Astrocyte of the cerebellum (primary cell): ENCODE measurements around the gene GRK2.

Experiments used
- DNase-seq: peaks from one replicate; pipeline ENCODE4 v3.0.0-alpha.2; 2011; ENCODE audit warnings: low read depth
- H3K4me3 ChIP-seq: 2 replicates; pipeline ENCODE4 v1.5.1; 2011; ENCODE audit warnings: mild to moderate bottlenecking, low read depth, low read length, moderate library complexity
- CTCF ChIP-seq: IDR thresholded peaks from 2 replicates; pipeline ENCODE4 v1.5.1; 2012; ENCODE audit warnings: low read length, low read depth, moderate library complexity, mild to moderate bottlenecking; ENCODE audit errors: missing control alignments
- in situ Hi-C: cut with HindIII; loops from 2 replicates; pipeline ENCODE4 v1.10.0; 2017; ENCODE audit warnings: low sequenced_read_pairs

Gene GRK2

DNA sequence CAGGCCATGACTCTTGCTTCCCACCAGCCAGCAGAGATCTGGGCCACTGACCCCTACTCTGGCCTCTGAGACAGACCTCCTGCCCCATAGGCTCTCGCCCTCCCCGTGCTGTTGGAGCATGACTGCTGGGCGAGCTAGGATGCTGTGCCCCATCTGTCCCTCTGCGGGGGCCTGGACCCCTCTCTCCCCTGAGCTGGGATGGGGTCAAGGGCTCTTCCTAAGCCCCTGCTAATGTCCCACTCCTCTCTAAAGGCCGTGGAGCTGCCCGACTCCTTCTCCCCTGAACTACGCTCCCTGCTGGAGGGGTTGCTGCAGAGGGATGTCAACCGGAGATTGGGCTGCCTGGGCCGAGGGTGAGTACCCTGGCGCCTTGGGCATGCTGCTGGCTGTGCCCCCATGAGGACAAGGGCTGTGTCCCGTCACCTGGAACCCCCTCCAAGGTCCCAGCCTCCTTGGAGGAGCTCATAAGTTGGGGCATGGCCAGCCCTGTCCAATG is 16.7 kb downstream of the GRK2 start:
- TF ChIP-seq CTCF, result no peak
- in situ Hi-C loops, result no loop called here

GRCh38 chr11:67283481-67283963 is 17.2 kb downstream of the GRK2 start:
- H3K4me3 ChIP-seq, result no peak overlapping the region
- in situ Hi-C loops, result no loop called here
- TF ChIP-seq CTCF, result no peak
- no peak for DNase-seq

More for the DNA sequence above, 16.7 kb downstream of the GRK2 start:
- DNase-seq, result no peak
- H3K4me3 ChIP-seq, result no peak overlapping the region

DNA sequence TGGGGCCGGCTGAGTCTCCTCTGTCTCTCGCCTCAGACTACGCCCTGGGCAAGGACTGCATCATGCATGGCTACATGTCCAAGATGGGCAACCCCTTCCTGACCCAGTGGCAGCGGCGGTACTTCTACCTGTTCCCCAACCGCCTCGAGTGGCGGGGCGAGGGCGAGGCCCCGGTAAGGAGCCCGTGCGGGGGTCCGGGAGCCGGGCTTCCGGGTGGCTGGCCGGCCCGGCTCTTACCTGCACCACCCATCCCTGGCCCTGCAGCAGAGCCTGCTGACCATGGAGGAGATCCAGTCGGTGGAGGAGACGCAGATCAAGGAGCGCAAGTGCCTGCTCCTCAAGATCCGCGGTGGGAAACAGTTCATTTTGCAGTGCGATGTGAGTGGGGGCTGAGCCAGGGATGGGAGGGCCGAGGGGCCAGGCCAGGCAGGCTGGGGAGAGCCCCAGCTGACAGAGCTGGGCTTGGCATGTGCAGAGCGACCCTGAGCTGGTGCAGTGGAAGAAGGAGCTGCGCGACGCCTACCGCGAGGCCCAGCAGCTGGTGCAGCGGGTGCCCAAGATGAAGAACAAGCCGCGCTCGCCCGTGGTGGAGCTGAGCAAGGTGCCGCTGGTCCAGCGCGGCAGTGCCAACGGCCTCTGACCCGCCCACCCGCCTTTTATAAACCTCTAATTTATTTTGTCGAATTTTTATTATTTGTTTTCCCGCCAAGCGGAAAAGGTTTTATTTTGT is 18.7 kb downstream of the GRK2 start:
- no peak for DNase-seq
- TF ChIP-seq CTCF, result no peak
- H3K4me3 ChIP-seq, result no peak overlapping the region
- in situ Hi-C loops, result no loop called here

GRCh38 chr11:67285541-67286498 is 19.5 kb downstream of the GRK2 start:
- H3K4me3 ChIP-seq, result no peak overlapping the region
- no peak for DNase-seq
- in situ Hi-C loops, result no loop called here
- no peak for TF ChIP-seq CTCF

DNA sequence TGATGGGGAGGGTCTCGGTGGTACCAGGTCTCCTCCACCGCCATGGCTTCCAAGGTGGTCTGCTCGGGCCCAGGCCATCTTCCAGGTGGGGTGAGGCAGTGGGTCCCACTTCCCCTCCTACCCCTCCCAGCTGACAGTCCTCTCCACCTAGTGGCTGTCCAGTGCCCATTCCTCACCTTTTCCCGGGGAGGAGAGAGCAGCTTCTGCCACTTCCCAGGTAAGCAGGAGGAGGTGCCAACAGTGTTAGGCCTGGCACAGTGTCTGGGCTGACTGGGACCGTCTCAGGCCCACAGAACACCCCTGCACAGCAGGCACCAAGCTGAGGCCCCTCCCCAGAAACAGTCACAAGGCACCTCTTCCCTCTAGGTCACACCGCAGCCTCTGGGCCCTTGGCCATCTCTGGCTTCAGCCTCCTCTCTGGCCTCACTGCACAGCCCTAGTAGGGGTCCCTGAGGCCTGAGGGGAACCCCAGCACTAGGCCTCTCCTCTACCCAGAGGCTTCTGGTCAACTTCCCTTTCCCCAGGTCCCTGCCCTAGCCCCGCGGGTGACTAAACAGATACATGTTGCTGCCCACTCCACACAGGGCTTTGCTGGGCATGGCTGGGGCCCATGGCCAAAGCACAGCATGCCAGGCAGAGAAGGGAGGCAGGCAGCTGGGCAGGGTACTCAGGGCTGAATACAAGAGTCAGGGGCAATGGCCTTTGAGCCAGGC is 20.5 kb downstream of the GRK2 start:
- H3K4me3 ChIP-seq, result no peak overlapping the region
- in situ Hi-C loops, result no loop called here
- no peak for TF ChIP-seq CTCF
- no peak for DNase-seq
